Stimulated activated CD8-positive, alpha-beta memory T cell treated with anti-CD3 and anti-CD28 coated beads, Interleukin-7, amount 100 ng/mL, for 4 hours (primary cell): ENCODE data around the gene PEX5L.

Experiments
- DNase-seq, 2 donors: peaks; one replicate each; pipeline ENCODE4 v3.0.0-alpha.2; 2020; ENCODE audit warnings: low read depth in 2 of 2

The PEX5L gene

GRCh38 chr3:179772297-179772696, 264.4 kb downstream of the PEX5L start:
- no peak for DNase-seq

- DNase-seq, result no peak
Measured at GRCh38 chr3:179771797-179772196, 264.9 kb downstream of the PEX5L start.

DNA sequence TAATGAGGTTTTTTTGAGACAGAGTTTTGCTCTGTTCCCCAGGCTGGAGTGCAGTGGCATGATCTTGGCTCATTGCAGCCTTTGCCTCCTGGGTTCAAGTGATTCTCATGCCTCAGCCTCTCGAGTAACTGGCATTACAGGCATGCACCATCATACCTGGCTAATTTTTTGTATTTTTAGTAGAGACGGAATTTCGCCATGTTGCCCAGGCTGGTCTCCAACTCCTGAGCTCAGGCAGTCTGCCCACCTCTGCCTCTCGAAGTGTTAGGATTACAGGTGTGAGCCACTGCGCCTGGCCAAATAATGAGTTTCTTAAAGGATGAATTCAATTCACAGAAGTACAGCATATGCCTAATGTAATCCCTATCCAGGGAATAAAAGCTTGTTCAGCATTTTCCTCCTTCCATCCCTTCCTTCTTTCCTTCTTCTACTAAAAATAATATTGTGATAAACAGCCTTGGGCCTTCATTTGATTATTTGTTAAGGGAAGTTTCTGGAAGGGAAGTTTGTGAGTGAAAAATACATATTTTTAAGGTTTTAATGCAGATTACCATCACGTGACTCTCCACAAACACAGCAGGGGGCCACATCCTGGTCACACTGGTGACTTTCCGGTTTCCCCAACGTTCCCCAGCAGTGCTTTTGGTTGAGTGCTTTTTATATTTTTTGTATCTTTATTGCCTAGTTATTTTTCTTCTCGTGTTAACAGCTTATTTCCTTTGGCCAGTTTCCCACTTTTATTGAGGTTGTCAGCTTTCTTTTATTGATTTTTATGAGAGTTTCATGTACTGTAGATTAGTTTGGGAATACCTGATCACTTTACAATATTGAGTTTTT, 267.1 kb downstream of the PEX5L start:
- no peak for DNase-seq

- DNase-seq, result no peak
Measured at GRCh38 chr3:179768080-179768479, 268.7 kb downstream of the PEX5L start.

DNA sequence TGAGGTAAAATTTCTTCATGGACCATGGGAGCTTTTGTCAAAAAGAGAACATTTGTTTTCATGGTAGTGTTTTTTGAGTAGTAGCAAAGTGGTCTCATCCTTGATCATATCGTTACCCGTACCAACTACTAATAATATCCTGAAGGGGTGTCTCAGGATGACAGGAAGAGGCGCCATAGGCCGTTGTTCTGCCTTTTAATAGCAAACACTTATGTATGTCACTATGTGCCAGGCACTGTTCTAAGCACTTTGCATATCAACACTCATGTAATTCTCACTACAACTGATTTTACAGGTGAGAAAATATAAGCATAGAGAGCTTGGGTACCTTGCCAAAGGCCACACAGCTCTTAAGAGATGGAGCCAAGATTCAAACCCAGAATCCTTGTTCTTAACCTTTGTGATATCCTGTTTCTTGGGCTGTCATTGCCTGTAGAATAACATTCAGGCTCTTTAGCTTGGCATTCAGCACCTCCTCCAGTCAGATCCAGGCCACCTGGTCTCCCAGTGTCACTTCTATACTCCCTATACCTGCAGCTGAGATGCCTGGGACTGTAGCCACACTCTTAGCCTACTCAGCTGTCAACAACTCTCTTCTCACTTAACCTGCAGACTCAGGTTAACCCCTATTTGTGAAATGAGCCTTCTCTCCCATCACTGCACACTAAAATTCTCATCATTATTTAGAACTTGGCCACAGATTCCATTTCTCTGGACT, 270.2 kb downstream of the PEX5L start:
- DNase-seq, result no peak

DNA sequence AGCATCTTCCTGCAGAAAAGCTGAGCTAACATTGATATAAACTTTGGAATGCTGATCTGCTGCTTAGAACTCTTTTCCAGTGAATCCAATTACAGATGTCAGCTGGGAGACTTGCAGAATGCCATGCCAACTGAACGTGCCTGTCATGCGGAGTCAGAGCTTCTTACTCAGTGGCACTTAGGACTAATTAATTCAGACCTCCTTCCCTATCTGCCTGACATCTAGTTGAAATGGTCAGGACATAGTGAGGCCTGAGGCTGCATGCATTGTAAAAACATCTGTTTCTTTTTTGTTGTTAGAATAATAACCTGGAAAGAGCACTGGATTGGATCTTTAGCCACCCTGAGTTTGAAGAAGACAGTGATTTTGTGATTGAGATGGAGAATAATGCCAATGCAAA, 271.3 kb downstream of the PEX5L start:
- DNase-seq, result no peak

GRCh38 chr3:179760944-179761343, 275.8 kb downstream of the PEX5L start:
- no peak for DNase-seq

GRCh38 chr3:179750720-179751328, 285.9 kb downstream of the PEX5L start:
- no peak for DNase-seq

GRCh38 chr3:179745716-179746115, 291.0 kb downstream of the PEX5L start:
- no peak for DNase-seq

DNA sequence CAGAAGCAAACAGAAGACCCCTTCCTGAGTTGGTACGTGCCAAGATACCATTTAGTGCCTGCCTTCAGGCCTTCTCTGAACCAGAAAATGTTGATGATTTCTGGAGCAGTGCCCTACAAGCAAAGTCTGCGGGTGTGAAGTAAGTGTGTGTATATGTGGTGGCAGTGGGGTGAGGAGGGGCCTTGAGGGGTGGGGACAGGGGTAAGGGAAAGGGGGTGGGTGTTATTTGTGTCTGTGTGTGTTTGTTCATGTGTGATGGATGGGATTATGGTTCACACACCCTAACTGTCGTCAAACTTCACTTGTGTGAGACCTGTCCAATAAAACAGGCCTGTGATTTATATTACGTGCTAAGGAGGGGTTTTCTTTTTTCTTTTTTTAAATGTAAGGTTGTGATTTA, 291.7 kb downstream of the PEX5L start:
- no peak for DNase-seq
